Measurements from ENCODE around the gene KCND3.

Gene KCND3

DNA sequence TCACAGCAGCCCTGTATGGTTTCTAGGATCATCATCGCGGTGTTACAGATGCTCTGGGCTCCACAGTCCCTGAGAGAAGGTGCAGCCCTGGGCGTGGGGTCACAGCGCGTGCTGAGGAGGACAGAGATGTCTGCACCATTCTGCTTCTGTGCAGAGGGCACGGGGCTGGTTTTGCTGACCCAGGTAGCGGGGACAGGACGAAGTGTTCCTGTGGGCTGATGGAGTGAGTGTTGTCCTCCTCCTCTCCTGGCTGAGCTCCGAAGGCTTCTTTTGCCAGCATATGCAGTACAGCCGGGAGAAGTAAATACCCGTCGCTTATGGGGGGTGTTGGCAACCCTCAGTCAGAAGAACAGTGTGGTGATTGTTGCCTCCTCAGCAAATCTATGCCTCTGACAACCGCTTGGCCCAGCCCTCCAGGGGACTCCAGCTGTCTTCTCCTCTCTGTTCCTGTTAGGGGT, 132.2 kb downstream of the KCND3 start:
- TF ChIP-seq, protein P1, sequence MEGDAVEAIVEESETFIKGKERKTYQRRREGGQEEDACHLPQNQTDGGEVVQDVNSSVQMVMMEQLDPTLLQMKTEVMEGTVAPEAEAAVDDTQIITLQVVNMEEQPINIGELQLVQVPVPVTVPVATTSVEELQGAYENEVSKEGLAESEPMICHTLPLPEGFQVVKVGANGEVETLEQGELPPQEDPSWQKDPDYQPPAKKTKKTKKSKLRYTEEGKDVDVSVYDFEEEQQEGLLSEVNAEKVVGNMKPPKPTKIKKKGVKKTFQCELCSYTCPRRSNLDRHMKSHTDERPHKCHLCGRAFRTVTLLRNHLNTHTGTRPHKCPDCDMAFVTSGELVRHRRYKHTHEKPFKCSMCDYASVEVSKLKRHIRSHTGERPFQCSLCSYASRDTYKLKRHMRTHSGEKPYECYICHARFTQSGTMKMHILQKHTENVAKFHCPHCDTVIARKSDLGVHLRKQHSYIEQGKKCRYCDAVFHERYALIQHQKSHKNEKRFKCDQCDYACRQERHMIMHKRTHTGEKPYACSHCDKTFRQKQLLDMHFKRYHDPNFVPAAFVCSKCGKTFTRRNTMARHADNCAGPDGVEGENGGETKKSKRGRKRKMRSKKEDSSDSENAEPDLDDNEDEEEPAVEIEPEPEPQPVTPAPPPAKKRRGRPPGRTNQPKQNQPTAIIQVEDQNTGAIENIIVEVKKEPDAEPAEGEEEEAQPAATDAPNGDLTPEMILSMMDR (IDR thresholded peaks at IDR 0.05; ENCODE audit: low read depth, low read length) = no peak
- no peak for TF ChIP-seq MYC (IDR thresholded peaks at IDR 0.05; ENCODE audit: low read depth, low read length)
- no peak for TF ChIP-seq POLR2A (IDR thresholded peaks at IDR 0.05; ENCODE audit: extremely low read depth, insufficient read length)
- TF ChIP-seq MAX (IDR thresholded peaks at IDR 0.05; ENCODE audit: low read depth, low read length) = no peak
- H3K4me3 ChIP-seq (ENCODE audit: low read depth, low read length) = no peak overlapping the region
- DNase-seq (ENCODE audit: low read depth) = no peak

GRCh38 chr1:111856411-111857185, 132.9 kb downstream of the KCND3 start:
- H3K4me3 ChIP-seq (ENCODE audit: low read depth, low read length) = no peak overlapping the region
- TF ChIP-seq POLR2A (IDR thresholded peaks at IDR 0.05; ENCODE audit: extremely low read depth, insufficient read length) (no peak), MYC (IDR thresholded peaks at IDR 0.05; ENCODE audit: low read depth, low read length) (no peak), MAX (IDR thresholded peaks at IDR 0.05; ENCODE audit: low read depth, low read length) (no peak)
- TF ChIP-seq, protein P1 (IDR thresholded peaks at IDR 0.05; ENCODE audit: low read depth, low read length) = no peak
- no peak for DNase-seq (ENCODE audit: low read depth)

GRCh38 chr1:111855260-111855659, 134.2 kb downstream of the KCND3 start:
- H3K4me3 ChIP-seq (ENCODE audit: low read depth, low read length) = no peak overlapping the region
- no peak for DNase-seq (ENCODE audit: low read depth)
- TF ChIP-seq POLR2A (IDR thresholded peaks at IDR 0.05; ENCODE audit: extremely low read depth, insufficient read length) = no peak
- no peak for TF ChIP-seq MYC (IDR thresholded peaks at IDR 0.05; ENCODE audit: low read depth, low read length)
- TF ChIP-seq MAX (IDR thresholded peaks at IDR 0.05; ENCODE audit: low read depth, low read length) = no peak
- TF ChIP-seq, protein P1 (IDR thresholded peaks at IDR 0.05; ENCODE audit: low read depth, low read length) = no peak

DNA sequence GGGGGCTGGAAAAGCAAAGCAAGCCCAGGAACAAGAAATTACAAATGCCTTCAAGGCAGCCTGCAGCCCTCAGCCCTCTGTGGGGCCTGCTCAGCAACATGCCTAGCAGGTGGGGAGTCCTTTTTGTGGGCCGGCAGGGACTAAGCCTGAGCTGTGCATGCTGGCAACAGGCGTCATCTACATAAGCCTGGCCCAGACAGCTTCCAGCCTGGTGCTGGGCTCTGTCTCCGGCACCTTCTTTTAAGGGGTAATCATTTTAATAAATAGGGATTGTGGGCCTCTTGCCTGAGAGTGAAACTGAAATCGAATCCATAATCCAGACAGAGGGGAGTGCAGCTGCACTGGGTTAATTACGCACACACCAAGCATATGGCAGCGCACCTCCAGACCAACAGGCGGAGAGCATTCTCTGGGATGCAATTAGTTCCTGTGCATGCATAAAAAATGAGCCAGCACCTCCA, 137.2 kb downstream of the KCND3 start:
- no peak overlapping the region for H3K4me3 ChIP-seq (ENCODE audit: low read depth, low read length)
- no peak for DNase-seq (ENCODE audit: low read depth)
- TF ChIP-seq MAX (IDR thresholded peaks at IDR 0.05; ENCODE audit: low read depth, low read length) (no peak), MYC (IDR thresholded peaks at IDR 0.05; ENCODE audit: low read depth, low read length) (no peak), POLR2A (IDR thresholded peaks at IDR 0.05; ENCODE audit: extremely low read depth, insufficient read length) (no peak)
- TF ChIP-seq, protein P1 (IDR thresholded peaks at IDR 0.05; ENCODE audit: low read depth, low read length) = no peak

DNA sequence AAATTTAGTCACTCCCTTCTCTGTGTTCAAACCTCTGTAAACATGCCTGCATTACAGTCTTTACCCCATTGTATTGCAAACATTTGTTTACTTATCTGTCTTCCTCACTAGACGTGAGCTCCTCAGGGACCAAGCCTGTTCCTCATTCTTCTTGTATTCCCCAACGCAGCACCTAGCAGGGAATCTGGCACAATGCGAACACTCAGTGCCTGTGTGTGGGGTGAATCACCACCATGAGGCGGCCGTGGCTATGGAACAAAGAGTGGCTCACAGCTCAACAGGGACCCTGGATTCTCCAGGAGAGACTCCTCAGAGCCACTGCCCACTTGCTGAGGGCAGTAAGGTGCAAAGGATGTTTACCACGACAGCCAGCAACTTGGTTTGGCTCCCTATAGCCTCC, 137.9 kb downstream of the KCND3 start:
- no peak overlapping the region for H3K4me3 ChIP-seq (ENCODE audit: low read depth, low read length)
- TF ChIP-seq POLR2A (IDR thresholded peaks at IDR 0.05; ENCODE audit: extremely low read depth, insufficient read length) = no peak
- TF ChIP-seq MAX (IDR thresholded peaks at IDR 0.05; ENCODE audit: low read depth, low read length) = no peak
- TF ChIP-seq, protein P1 (IDR thresholded peaks at IDR 0.05; ENCODE audit: low read depth, low read length) = no peak
- no peak for TF ChIP-seq MYC (IDR thresholded peaks at IDR 0.05; ENCODE audit: low read depth, low read length)
- no peak for DNase-seq (ENCODE audit: low read depth)

All from NB4 (cell line).